ENCODE measurements around the gene TBC1D17. TPM values are rescaled to one million over a fixed set of nuclear protein-coding genes. Genes with fewer than 3 reads are reported as not detected.

The TBC1D17 gene
- total and polyA plus RNA-seq, 10 of the 15 experiments (the other 5 are each of a cell fraction or from before 2014, with no cell fraction given): 0.42 to 20.4 (median 11.2) TPM

GRCh38 chr19:49839713-49840112 is 37.8 kb upstream of the TBC1D17 start:
- TF ChIP-seq ZBTB33 (IDR thresholded peaks at IDR 0.05) (no peak), MXI1 (IDR thresholded peaks at IDR 0.05; ENCODE audit: low read depth, low read length) (no peak), RELA (IDR thresholded peaks at IDR 0.05; ENCODE audit: borderline replicate concordance, partially characterized antibody) (no peak), HDAC6 (IDR thresholded peaks at IDR 0.05; ENCODE audit: unreplicated experiment) (no peak), ATF2 (IDR thresholded peaks at IDR 0.05; ENCODE audit: low read length) (no peak), KDM1A (IDR thresholded peaks at IDR 0.05; ENCODE audit: borderline replicate concordance) (no peak), NFYB (IDR thresholded peaks at IDR 0.05; ENCODE audit: insufficient read depth, low read depth, low read length) (no peak), TBL1XR1 (IDR thresholded peaks at IDR 0.05; ENCODE audit: low read depth, low read length) (no peak)
- 94% methylated on average over 11 of the region's 11 CpGs for WGBS (ENCODE audit: insufficient coverage, insufficient replicate concordance, low lambda C conversion rate, missing lambda C conversion rate)
- Histone ChIP-seq H3K4me3 (no peak overlapping the region), H3K4me1 (ENCODE audit: control insufficient read depth, insufficient read depth, low read length) (peaks cover 10% of the 10 kb centered on the region), H4K20me1 (ENCODE audit: control insufficient read depth, insufficient read depth) (no peaks in the 10 kb centered on the region), H2AFZ (ENCODE audit: control insufficient read depth, low read depth, low read length) (no peak overlapping the region), H3K4me2 (ENCODE audit: control insufficient read depth, insufficient read depth) (no peak overlapping the region), H3K9me3 (replicated peaks; ENCODE audit: control insufficient read depth, insufficient read depth, low read length) (no peaks in the 10 kb centered on the region), H3K27ac (ENCODE audit: control insufficient read depth, insufficient read depth) (no peak overlapping the region), H3K79me2 (ENCODE audit: control insufficient read depth, insufficient read depth, low read length) (no peaks in the 10 kb centered on the region), H3K9ac (ENCODE audit: control insufficient read depth, insufficient read depth, low read length) (no peak overlapping the region), H3K27me3 (replicated peaks in 1 of 2; ENCODE audit: control insufficient read depth in 2 of 2, insufficient read depth in 2 of 2, low read length in 1 of 2) (no peaks in the 10 kb centered on the region), H3K36me3 (ENCODE audit: control insufficient read depth in 2 of 2, insufficient read depth in 2 of 2, low read length in 1 of 2) (peaks cover 11 to 12% of the 10 kb centered on the region in 2 experiments)
- in situ Hi-C loops (cut with MboI): no loop called here
- ChIA-PET POLR2A (no interaction called here), SMC1A (ENCODE audit: uncharacterized antibody, unreplicated experiment) (interaction anchor here (0.5 to 0.6 kb wide), 2 partner anchors 8 to 118 kb away, joined by 3 read pairs; no protein-coding TSS in a partner anchor), RAD21 (ENCODE audit: unreplicated experiment) (no interaction called here), CTCF (no interaction called here)
- no TSS peak for BruUV-seq (replicated peaks)
- no peak for ATAC-seq
- intact Hi-C loops (cut with micrococcal nuclease; ENCODE audit: unreplicated experiment): no loop called here
- FAIRE-seq: no peak
- no peak for DNase-seq (ENCODE audit: low read depth, low spot score)
